ENCODE results near the gene LCN15. TPM values are rescaled to one million over a fixed set of nuclear protein-coding genes. Genes with fewer than 3 reads are reported as not detected.

LCN15 gene
- total and polyA plus RNA-seq, 2 of the 13 experiments (the other 11 are each of a cell fraction or from before 2014, with no cell fraction given): 1.3 to 53.7 TPM

DNA sequence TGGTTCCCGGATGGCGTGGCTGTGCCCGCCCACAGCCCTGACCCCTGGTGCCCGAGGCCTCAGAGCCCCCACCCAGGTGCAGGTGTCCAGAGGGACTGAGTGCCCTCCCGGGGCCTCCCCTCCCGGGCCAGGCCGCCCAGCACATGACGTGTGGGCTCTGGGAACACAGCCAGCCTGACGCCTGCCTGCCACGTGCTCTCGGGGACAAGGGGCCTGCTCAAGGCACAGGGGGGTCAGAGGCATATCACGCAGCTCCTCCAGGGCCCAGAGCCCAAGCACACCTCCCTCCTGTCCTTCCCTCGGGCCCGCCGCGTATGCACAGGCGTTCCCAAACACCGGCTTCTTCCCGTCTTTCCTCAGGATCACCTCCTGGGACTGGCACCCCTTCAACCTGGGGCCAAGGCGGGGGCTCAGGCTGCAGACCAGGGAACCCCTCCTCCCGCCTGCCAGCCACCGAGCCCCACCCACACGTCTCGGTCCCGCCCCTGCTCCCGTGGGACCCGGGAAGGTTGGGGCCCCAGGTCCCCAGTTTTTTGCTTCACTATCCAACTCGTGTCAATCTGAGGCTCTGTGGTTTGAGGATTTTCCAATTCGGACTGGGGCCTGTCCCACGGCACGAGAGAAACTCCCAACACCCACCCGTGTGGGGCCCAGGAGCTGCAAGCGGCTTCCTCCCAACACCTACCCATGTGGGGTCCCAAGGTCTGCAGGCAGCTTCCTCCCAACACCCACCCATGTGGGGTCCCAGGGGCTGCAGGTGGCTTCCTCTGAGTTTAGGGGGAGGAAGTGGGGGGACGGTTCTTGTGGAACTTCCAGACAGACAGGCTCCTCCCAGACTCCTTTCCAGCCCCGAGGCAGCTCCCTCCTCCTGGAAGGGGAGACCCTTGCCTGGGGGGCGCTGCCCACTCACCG is 23.1 kb downstream of the LCN15 start (continued):
- TF ChIP-seq TFAP4 (IDR thresholded peaks at IDR 0.05; ENCODE audit: borderline replicate concordance, low read depth) (0 out of 2 replicates have a peak, but pooled peaks have one; percentile 22), MAFF (IDR thresholded peaks at IDR 0.05; ENCODE audit: low read depth, low read length) (no peak), ZNF235 (CRISPR knock-in tag; IDR thresholded peaks at IDR 0.05; ENCODE audit: borderline replicate concordance) (no peak), MATR3 (CRISPR knock-in tag; IDR thresholded peaks at IDR 0.05) (no peak), HDAC1 (CRISPR knock-in tag; IDR thresholded peaks at IDR 0.05) (peak; percentile 53; the same call in 1 of the 2 replicates), ZNF850 (CRISPR knock-in tag; conservative IDR thresholded peaks at IDR 0.05) (no peak), CEBPG (CRISPR knock-in tag; IDR thresholded peaks at IDR 0.05) (no peak), NCOR1 (IDR thresholded peaks at IDR 0.05; ENCODE audit: borderline replicate concordance, low read length) (no peak), SALL2 (CRISPR knock-in tag; IDR thresholded peaks at IDR 0.05) (no peak; the same call in 1 of the 2 replicates), ZFP82 (CRISPR knock-in tag; IDR thresholded peaks at IDR 0.05; ENCODE audit: borderline replicate concordance) (no peak), XRCC5 (optimal IDR thresholded peaks at IDR 0.05; ENCODE audit: low read length) (no peak), NAIF1 (CRISPR knock-in tag; IDR thresholded peaks at IDR 0.05; ENCODE audit: borderline replicate concordance) (no peak), ATF6 (CRISPR knock-in tag; conservative IDR thresholded peaks at IDR 0.05) (no peak), ZNF772 (CRISPR knock-in tag; IDR thresholded peaks at IDR 0.05) (no peak), MIER3 (CRISPR knock-in tag; IDR thresholded peaks at IDR 0.05; ENCODE audit: borderline replicate concordance) (no peak), THAP8 (CRISPR knock-in tag; IDR thresholded peaks at IDR 0.05; ENCODE audit: borderline replicate concordance) (0 out of 2 replicates have a peak, but pooled peaks have one; percentile 74), ZNF577 (CRISPR knock-in tag; IDR thresholded peaks at IDR 0.05; ENCODE audit: borderline replicate concordance, low read depth) (no peak)
- TF ChIP-seq, protein P1, sequence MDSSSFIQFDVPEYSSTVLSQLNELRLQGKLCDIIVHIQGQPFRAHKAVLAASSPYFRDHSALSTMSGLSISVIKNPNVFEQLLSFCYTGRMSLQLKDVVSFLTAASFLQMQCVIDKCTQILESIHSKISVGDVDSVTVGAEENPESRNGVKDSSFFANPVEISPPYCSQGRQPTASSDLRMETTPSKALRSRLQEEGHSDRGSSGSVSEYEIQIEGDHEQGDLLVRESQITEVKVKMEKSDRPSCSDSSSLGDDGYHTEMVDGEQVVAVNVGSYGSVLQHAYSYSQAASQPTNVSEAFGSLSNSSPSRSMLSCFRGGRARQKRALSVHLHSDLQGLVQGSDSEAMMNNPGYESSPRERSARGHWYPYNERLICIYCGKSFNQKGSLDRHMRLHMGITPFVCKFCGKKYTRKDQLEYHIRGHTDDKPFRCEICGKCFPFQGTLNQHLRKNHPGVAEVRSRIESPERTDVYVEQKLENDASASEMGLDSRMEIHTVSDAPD (CRISPR knock-in tag; IDR thresholded peaks at IDR 0.05): no peak
- TF ChIP-seq, protein P2, sequence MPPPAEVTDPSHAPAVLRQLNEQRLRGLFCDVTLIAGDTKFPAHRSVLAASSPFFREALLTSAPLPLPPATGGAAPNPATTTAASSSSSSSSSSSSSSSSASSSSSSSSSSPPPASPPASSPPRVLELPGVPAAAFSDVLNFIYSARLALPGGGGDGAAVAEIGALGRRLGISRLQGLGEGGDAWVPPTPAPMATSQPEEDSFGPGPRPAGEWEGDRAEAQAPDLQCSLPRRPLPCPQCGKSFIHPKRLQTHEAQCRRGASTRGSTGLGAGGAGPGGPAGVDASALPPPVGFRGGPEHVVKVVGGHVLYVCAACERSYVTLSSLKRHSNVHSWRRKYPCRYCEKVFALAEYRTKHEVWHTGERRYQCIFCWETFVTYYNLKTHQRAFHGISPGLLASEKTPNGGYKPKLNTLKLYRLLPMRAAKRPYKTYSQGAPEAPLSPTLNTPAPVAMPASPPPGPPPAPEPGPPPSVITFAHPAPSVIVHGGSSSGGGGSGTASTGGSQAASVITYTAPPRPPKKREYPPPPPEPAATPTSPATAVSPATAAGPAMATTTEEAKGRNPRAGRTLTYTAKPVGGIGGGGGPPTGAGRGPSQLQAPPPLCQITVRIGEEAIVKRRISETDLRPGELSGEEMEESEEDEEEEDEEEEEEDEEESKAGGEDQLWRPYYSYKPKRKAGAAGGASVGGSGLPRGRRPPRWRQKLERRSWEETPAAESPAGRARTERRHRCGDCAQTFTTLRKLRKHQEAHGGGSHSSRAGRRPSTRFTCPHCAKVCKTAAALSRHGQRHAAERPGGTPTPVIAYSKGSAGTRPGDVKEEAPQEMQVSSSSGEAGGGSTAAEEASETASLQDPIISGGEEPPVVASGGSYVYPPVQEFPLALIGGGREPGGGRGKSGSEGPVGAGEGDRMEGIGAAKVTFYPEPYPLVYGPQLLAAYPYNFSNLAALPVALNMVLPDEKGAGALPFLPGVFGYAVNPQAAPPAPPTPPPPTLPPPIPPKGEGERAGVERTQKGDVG (CRISPR knock-in tag; IDR thresholded peaks at IDR 0.05; ENCODE audit: borderline replicate concordance): no peak
- TF ChIP-seq, protein P3, sequence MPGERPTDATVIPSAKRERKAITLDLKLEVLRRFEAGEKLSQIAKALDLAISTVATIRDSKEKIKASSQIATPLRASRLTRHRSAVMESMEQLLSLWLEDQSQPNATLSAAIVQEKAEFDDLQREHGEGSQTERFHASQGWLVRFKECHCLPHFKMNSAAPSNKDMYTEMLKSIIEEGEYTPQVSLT (CRISPR knock-in tag; IDR thresholded peaks at IDR 0.05; ENCODE audit: borderline replicate concordance, low read depth): no peak
